SK-N-SH treated with all-trans-retinoic acid at 6 μM for 48 hours (cell line): Measurements from ENCODE around the gene MID1IP1.

Source experiments
- ATAC-seq: fragments of 200-7000 bp; cut with Tn5 transposase; 3 replicates; pipeline ENCODE4 v1.9.1; 2020; ENCODE audit warnings: mild to moderate bottlenecking, moderate library complexity
- ARNTL ChIP-seq: fragments of 450-650 bp; formaldehyde crosslinking; IDR thresholded peaks from 2 replicates; pipeline ENCODE4 v1.5.0; 2020; ENCODE audit warnings: low read depth, mild to moderate bottlenecking, moderate library complexity, borderline replicate concordance
- BACH2 ChIP-seq: fragments of 250-450 bp; sonication (Bioruptor Pico); IDR thresholded peaks from 2 replicates; pipeline ENCODE4 v1.9.0; 2021; ENCODE audit warnings: mild to moderate bottlenecking, borderline replicate concordance
- CREB5 ChIP-seq: fragments of 250-450 bp; sonication (Bioruptor Pico); IDR thresholded peaks from 2 replicates; pipeline ENCODE4 v1.5.1; 2020; ENCODE audit warnings: low read depth, mild to moderate bottlenecking, moderate library complexity
- CSDC2 ChIP-seq: fragments of 250-450 bp; sonication (Bioruptor Pico); IDR thresholded peaks from 2 replicates; pipeline ENCODE4 v1.5.0; 2020; ENCODE audit warnings: mild to moderate bottlenecking, moderate library complexity
- CSRNP3 ChIP-seq: fragments of 250-450 bp; sonication (Bioruptor Pico); IDR thresholded peaks from 2 replicates; pipeline ENCODE4 v1.5.1; 2021; ENCODE audit warnings: mild to moderate bottlenecking, moderate library complexity
- ESRRG ChIP-seq: fragments of 250-450 bp; sonication (Bioruptor Pico); IDR thresholded peaks from 2 replicates; pipeline ENCODE4 v1.6.1; 2021; ENCODE audit warnings: mild to moderate bottlenecking
- GLIS3 ChIP-seq: fragments of 250-450 bp; sonication (Bioruptor Pico); IDR thresholded peaks from 2 replicates; pipeline ENCODE4 v1.5.0; 2020; ENCODE audit warnings: mild to moderate bottlenecking, moderate library complexity
- ISL1 ChIP-seq: fragments of 250-450 bp; sonication (Bioruptor Pico); IDR thresholded peaks from 2 replicates; pipeline ENCODE4 v2.1.2; 2022; ENCODE audit warnings: mild to moderate bottlenecking, moderate library complexity
- OSR1 ChIP-seq: fragments of 250-450 bp; sonication (Bioruptor Pico); IDR thresholded peaks from 2 replicates; pipeline ENCODE4 v1.8.0; 2022; ENCODE audit warnings: moderate library complexity, mild to moderate bottlenecking, inconsistent platforms
- PATZ1 ChIP-seq: fragments of 250-450 bp; sonication (Bioruptor Pico); IDR thresholded peaks from 2 replicates; pipeline ENCODE4 v1.8.0; 2020; ENCODE audit warnings: mild to moderate bottlenecking, moderate library complexity, borderline replicate concordance
- PPARA ChIP-seq: fragments of 250-450 bp; sonication (Bioruptor Pico); IDR thresholded peaks from 2 replicates; pipeline ENCODE4 v1.5.0; 2020; ENCODE audit warnings: mild to moderate bottlenecking, borderline replicate concordance
- RARB ChIP-seq: fragments of 250-450 bp; sonication (Bioruptor Pico); IDR thresholded peaks from 2 replicates; pipeline ENCODE4 v1.8.0; 2021; ENCODE audit warnings: mild to moderate bottlenecking, moderate library complexity
- SNAI2 ChIP-seq: fragments of 250-450 bp; sonication (Bioruptor Pico); IDR thresholded peaks from 2 replicates; pipeline ENCODE4 v1.5.0; 2020; ENCODE audit warnings: mild to moderate bottlenecking, moderate library complexity
- TCF4 ChIP-seq: fragments of 250-450 bp; sonication (Bioruptor Pico); IDR thresholded peaks from 2 replicates; pipeline ENCODE4 v1.8.0; 2021; ENCODE audit warnings: mild to moderate bottlenecking, moderate library complexity, borderline replicate concordance
- TOX ChIP-seq: fragments of 250-450 bp; sonication (Bioruptor Pico); IDR thresholded peaks from 2 replicates; pipeline ENCODE4 v1.8.0; 2021; ENCODE audit warnings: mild to moderate bottlenecking, moderate library complexity, borderline replicate concordance
- TSHZ2 ChIP-seq: fragments of 250-450 bp; sonication (Bioruptor Pico); IDR thresholded peaks from 2 replicates; pipeline ENCODE4 v1.5.0; 2020; ENCODE audit warnings: mild to moderate bottlenecking, moderate library complexity
- ZC3H10 ChIP-seq: fragments of 250-450 bp; sonication (Bioruptor Pico); IDR thresholded peaks from 2 replicates; pipeline ENCODE4 v1.5.1; 2021; ENCODE audit warnings: mild to moderate bottlenecking, moderate library complexity
- ZFP3 ChIP-seq: fragments of 250-450 bp; sonication (Bioruptor Pico); IDR thresholded peaks from 2 replicates; pipeline ENCODE4 v1.5.0; 2020; ENCODE audit warnings: mild to moderate bottlenecking, moderate library complexity
- ZFP30 ChIP-seq: fragments of 450-650 bp; formaldehyde crosslinking; IDR thresholded peaks from 2 replicates; pipeline ENCODE4 v1.5.0; 2022; ENCODE audit warnings: mild to moderate bottlenecking, moderate library complexity
- ZNF565 ChIP-seq: fragments of 450-650 bp; formaldehyde crosslinking; conservative IDR thresholded peaks from 2 replicates; pipeline ENCODE4 v1.5.0; 2020; ENCODE audit warnings: low read depth, mild to moderate bottlenecking, moderate library complexity
- ZNF70 ChIP-seq: fragments of 450-650 bp; formaldehyde crosslinking; IDR thresholded peaks from 2 replicates; pipeline ENCODE4 v1.5.0; 2020; ENCODE audit warnings: mild to moderate bottlenecking, moderate library complexity
- ZNF8 ChIP-seq: fragments of 450-650 bp; formaldehyde crosslinking; IDR thresholded peaks from 2 replicates; pipeline ENCODE4 v1.5.0; 2020; ENCODE audit warnings: mild to moderate bottlenecking, moderate library complexity

Gene MID1IP1

GRCh38 chrX:38841750-38842149 is 40.5 kb downstream of the MID1IP1 start:
- no peak for ATAC-seq
- TF ChIP-seq ZC3H10 (CRISPR knock-in tag) (no peak), PPARA (CRISPR knock-in tag) (no peak), TSHZ2 (CRISPR knock-in tag) (no peak), ZNF8 (no peak), BACH2 (no peak), PATZ1 (CRISPR knock-in tag) (no peak), CSDC2 (no peak), ZFP30 (CRISPR knock-in tag) (no peak)

GRCh38 chrX:38845426-38845825 is 44.2 kb downstream of the MID1IP1 start:
- no peak for TF ChIP-seq BACH2
- TF ChIP-seq RARB (CRISPR knock-in tag) = no peak
- no peak for TF ChIP-seq SNAI2
- no peak for TF ChIP-seq ZC3H10 (CRISPR knock-in tag)
- TF ChIP-seq GLIS3 (CRISPR knock-in tag) = no peak
- TF ChIP-seq PPARA (CRISPR knock-in tag) = no peak
- TF ChIP-seq ZFP3 (CRISPR knock-in tag) = no peak
- TF ChIP-seq ZFP30 (CRISPR knock-in tag) = no peak
- no peak for TF ChIP-seq TOX (CRISPR knock-in tag)
- TF ChIP-seq ESRRG (CRISPR knock-in tag) = no peak
- ATAC-seq = no peak

GRCh38 chrX:38847206-38847902 is 46.1 kb downstream of the MID1IP1 start:
- ATAC-seq = no peak
- TF ChIP-seq GLIS3 (CRISPR knock-in tag) (no peak), PATZ1 (CRISPR knock-in tag) (no peak), CSRNP3 (CRISPR knock-in tag) (no peak), ZC3H10 (CRISPR knock-in tag) (no peak), ZNF565 (CRISPR knock-in tag) (no peak), ISL1 (CRISPR knock-in tag) (no peak), RARB (CRISPR knock-in tag) (no peak), ARNTL (CRISPR knock-in tag) (no peak), ZFP3 (CRISPR knock-in tag) (no peak), OSR1 (CRISPR knock-in tag) (no peak), TCF4 (no peak), ZNF70 (CRISPR knock-in tag) (no peak), CREB5 (no peak), TOX (CRISPR knock-in tag) (no peak), SNAI2 (no peak), CSDC2 (no peak)
